Measurements from ENCODE around the gene LCP2. TPM values are rescaled to one million over a fixed set of nuclear protein-coding genes. Genes with fewer than 3 reads are reported as not detected.

Gene LCP2
- total and polyA plus RNA-seq, 2 donors (not counting 1 experiment from before 2014, with no cell fraction given), result 11.7 to 13.9 TPM

- H3K36me3 ChIP-seq (replicated peaks in 1 of 2; ENCODE audit: control extremely low read depth in 1 of 2, control insufficient read depth in 1 of 2, extremely low read depth in 1 of 2, insufficient read depth in 2 of 2, low read length in 1 of 2), result no peaks in the 10 kb centered on the region
- peaks cover 9% of the 10 kb centered on the region for H3K4me1 Mint-ChIP-seq
- H3K27me3 ChIP-seq (replicated peaks in 1 of 4; ENCODE audit: control extremely low read depth in 1 of 4, control insufficient read depth in 3 of 4, insufficient read depth in 4 of 4, low read length in 3 of 4), result no peaks in the 10 kb centered on the region
- TF ChIP-seq EZH2 (IDR thresholded peaks at IDR 0.05; ENCODE audit: borderline replicate concordance, insufficient read depth, low read depth, low read length, poor library complexity, severe bottlenecking), result no peak
- TF ChIP-seq, protein P1, sequence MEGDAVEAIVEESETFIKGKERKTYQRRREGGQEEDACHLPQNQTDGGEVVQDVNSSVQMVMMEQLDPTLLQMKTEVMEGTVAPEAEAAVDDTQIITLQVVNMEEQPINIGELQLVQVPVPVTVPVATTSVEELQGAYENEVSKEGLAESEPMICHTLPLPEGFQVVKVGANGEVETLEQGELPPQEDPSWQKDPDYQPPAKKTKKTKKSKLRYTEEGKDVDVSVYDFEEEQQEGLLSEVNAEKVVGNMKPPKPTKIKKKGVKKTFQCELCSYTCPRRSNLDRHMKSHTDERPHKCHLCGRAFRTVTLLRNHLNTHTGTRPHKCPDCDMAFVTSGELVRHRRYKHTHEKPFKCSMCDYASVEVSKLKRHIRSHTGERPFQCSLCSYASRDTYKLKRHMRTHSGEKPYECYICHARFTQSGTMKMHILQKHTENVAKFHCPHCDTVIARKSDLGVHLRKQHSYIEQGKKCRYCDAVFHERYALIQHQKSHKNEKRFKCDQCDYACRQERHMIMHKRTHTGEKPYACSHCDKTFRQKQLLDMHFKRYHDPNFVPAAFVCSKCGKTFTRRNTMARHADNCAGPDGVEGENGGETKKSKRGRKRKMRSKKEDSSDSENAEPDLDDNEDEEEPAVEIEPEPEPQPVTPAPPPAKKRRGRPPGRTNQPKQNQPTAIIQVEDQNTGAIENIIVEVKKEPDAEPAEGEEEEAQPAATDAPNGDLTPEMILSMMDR (IDR thresholded peaks at IDR 0.05), result no peak
- H3K4me3 ChIP-seq (ENCODE audit: control extremely low read depth in 1 of 5, extremely low read depth in 1 of 5, insufficient read depth in 1 of 5, low read depth in 2 of 5, low read length in 4 of 5), result no peak overlapping the region
- DNase-seq (no peak), ATAC-seq (ENCODE audit: low read depth) (no peak)
- H4K20me1 ChIP-seq (ENCODE audit: control insufficient read depth, insufficient read depth, low read length, poor library complexity, severe bottlenecking), result no peaks in the 10 kb centered on the region
- peaks cover 10% of the 10 kb centered on the region for H3K27me3 Mint-ChIP-seq
- no peaks in the 10 kb centered on the region for H3K9me3 ChIP-seq (ENCODE audit: control extremely low read depth in 1 of 3, control insufficient read depth in 2 of 3, insufficient read depth in 1 of 3, low read length in 2 of 3)
- POLR2A ChIA-PET, result no interaction called here
- H3K9me3 Mint-ChIP-seq (ENCODE audit: insufficient read depth), result no peaks in the 10 kb centered on the region
- no peak overlapping the region for H3K27ac ChIP-seq (ENCODE audit: low read length in 2 of 2)
- CTCF ChIA-PET, result interaction anchor here (1.7 to 14.2 kb wide), 4 partner anchors 43 to 196 kb away, joined by 4 to 189 read pairs (median 80); no protein-coding TSS in a partner anchor
- H3K4me3 Mint-ChIP-seq, result no peak overlapping the region
- no peak overlapping the region for H3K9ac ChIP-seq (ENCODE audit: low read length)
- no peaks in the 10 kb centered on the region for H3K79me2 ChIP-seq (ENCODE audit: control insufficient read depth, insufficient read depth, low read length)
- H3K27ac Mint-ChIP-seq, result no peak overlapping the region
- no peak overlapping the region for H2AFZ ChIP-seq (ENCODE audit: insufficient read depth, low read depth, low read length, poor library complexity, severe bottlenecking)
- no peaks in the 10 kb centered on the region for H3K4me1 ChIP-seq (ENCODE audit: control insufficient read depth in 2 of 2, insufficient read depth in 2 of 2, low read length in 2 of 2)
- 100% methylated on average over 3 of the region's 5 CpGs for WGBS (ENCODE audit: insufficient coverage)
- intact Hi-C loops (cut with micrococcal nuclease), result no loop called here
- no peak overlapping the region for H3K4me2 ChIP-seq (replicated peaks; ENCODE audit: low read depth, low read length, poor library complexity, severe bottlenecking)
These were observed 73.7 kb downstream of the LCP2 start for GRCh38 chr5:170223906-170224305.

- POLR2A ChIA-PET, result no interaction called here
- Histone ChIP-seq H3K27me3 (replicated peaks in 1 of 4; ENCODE audit: control extremely low read depth in 1 of 4, control insufficient read depth in 3 of 4, insufficient read depth in 4 of 4, low read length in 3 of 4) (no peaks in the 10 kb centered on the region), H4K20me1 (ENCODE audit: control insufficient read depth, insufficient read depth, low read length, poor library complexity, severe bottlenecking) (no peaks in the 10 kb centered on the region), H3K36me3 (replicated peaks in 1 of 2; ENCODE audit: control extremely low read depth in 1 of 2, control insufficient read depth in 1 of 2, extremely low read depth in 1 of 2, insufficient read depth in 2 of 2, low read length in 1 of 2) (no peaks in the 10 kb centered on the region), H3K4me1 (ENCODE audit: control insufficient read depth in 2 of 2, insufficient read depth in 2 of 2, low read length in 2 of 2) (no peaks in the 10 kb centered on the region), H3K4me2 (replicated peaks; ENCODE audit: low read depth, low read length, poor library complexity, severe bottlenecking) (no peak overlapping the region), H3K79me2 (ENCODE audit: control insufficient read depth, insufficient read depth, low read length) (no peaks in the 10 kb centered on the region), H3K4me3 (ENCODE audit: control extremely low read depth in 1 of 5, extremely low read depth in 1 of 5, insufficient read depth in 1 of 5, low read depth in 2 of 5, low read length in 4 of 5) (no peak overlapping the region), H3K27ac (ENCODE audit: low read length in 2 of 2) (no peak overlapping the region), H2AFZ (ENCODE audit: insufficient read depth, low read depth, low read length, poor library complexity, severe bottlenecking) (no peak overlapping the region), H3K9me3 (ENCODE audit: control extremely low read depth in 1 of 3, control insufficient read depth in 2 of 3, insufficient read depth in 1 of 3, low read length in 2 of 3) (no peaks in the 10 kb centered on the region), H3K9ac (ENCODE audit: low read length) (no peak overlapping the region)
- intact Hi-C loops (cut with micrococcal nuclease), result no loop called here
- ATAC-seq (ENCODE audit: low read depth) (no peak), DNase-seq (no peak)
- Mint-ChIP-seq H3K27ac (no peak overlapping the region), H3K4me3 (no peak overlapping the region), H3K9me3 (ENCODE audit: insufficient read depth) (no peaks in the 10 kb centered on the region), H3K27me3 (peaks cover 6% of the 10 kb centered on the region), H3K4me1 (peaks cover 9% of the 10 kb centered on the region)
- TF ChIP-seq, protein P1 (IDR thresholded peaks at IDR 0.05), result no peak
- TF ChIP-seq EZH2 (IDR thresholded peaks at IDR 0.05; ENCODE audit: borderline replicate concordance, insufficient read depth, low read depth, low read length, poor library complexity, severe bottlenecking), result no peak
- CTCF ChIA-PET, result interaction anchor here (6.6 to 14.2 kb wide), 3 partner anchors 44 to 196 kb away, joined by 57 to 189 read pairs (median 104); no protein-coding TSS in a partner anchor
These were observed 74.2 kb downstream of the LCP2 start for GRCh38 chr5:170223360-170223759.

Measured in B cell (primary cell).